GM13977 (cell line): Measurements from ENCODE around the gene ADAMTS17.

Experiments
- DNase-seq: peaks from one replicate; pipeline ENCODE4 v3.0.0; 2012; ENCODE audit warnings: low spot score
- in situ Hi-C: fragments of 300-500 bp; cut with MboI; formaldehyde crosslinking; loops from one replicate; pipeline ENCODE4 v1.12.0; 2022; ENCODE audit warnings: low sequenced_read_pairs, low pct_unique_long_range_greater_than_20kb, mixed read lengths, inconsistent platforms; ENCODE audit not compliant: unreplicated experiment
- TF ChIP-seq, protein P1 (sequence below): IDR thresholded peaks from 2 replicates; pipeline ENCODE4 v1.5.1; 2012; ENCODE audit warnings: mild to moderate bottlenecking, control low read depth; ENCODE audit not compliant: insufficient read depth; ENCODE audit errors: extremely low read depth, missing control alignments

Gene ADAMTS17

DNA sequence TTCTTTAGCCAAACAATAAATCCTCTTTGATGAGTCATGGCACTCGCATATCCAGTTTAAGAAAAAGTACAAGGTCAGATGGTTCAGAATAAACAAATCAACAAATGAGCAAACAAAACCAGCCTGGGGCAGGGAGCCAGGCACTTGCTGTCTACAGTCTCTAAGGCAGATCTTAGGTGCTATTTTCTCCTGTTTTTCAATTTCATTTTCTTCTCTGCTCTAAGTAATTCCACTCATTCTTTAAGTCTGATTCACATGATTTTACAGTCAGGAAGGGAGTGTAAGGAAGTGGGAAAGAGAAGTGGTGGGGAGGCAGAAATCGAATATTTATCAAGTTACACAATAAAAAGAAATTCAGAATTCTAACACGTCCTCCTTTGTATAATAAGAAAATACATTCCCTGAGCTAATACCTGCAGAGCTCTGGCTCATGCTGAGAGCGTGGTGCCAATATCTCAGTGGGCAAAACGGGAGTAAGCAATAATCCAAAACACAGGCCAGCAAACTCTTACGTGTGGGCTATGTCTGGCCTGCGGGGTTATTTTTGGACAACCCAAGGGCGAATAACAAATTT, 298.6 kb downstream of the ADAMTS17 start:
- no peak for DNase-seq
- in situ Hi-C loops: no loop called here
- TF ChIP-seq, protein P1, sequence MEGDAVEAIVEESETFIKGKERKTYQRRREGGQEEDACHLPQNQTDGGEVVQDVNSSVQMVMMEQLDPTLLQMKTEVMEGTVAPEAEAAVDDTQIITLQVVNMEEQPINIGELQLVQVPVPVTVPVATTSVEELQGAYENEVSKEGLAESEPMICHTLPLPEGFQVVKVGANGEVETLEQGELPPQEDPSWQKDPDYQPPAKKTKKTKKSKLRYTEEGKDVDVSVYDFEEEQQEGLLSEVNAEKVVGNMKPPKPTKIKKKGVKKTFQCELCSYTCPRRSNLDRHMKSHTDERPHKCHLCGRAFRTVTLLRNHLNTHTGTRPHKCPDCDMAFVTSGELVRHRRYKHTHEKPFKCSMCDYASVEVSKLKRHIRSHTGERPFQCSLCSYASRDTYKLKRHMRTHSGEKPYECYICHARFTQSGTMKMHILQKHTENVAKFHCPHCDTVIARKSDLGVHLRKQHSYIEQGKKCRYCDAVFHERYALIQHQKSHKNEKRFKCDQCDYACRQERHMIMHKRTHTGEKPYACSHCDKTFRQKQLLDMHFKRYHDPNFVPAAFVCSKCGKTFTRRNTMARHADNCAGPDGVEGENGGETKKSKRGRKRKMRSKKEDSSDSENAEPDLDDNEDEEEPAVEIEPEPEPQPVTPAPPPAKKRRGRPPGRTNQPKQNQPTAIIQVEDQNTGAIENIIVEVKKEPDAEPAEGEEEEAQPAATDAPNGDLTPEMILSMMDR: no peak

GRCh38 chr15:100042558-100042957, 299.2 kb downstream of the ADAMTS17 start:
- no peak for DNase-seq
- in situ Hi-C loops: no loop called here
- TF ChIP-seq, protein P1: no peak

DNA sequence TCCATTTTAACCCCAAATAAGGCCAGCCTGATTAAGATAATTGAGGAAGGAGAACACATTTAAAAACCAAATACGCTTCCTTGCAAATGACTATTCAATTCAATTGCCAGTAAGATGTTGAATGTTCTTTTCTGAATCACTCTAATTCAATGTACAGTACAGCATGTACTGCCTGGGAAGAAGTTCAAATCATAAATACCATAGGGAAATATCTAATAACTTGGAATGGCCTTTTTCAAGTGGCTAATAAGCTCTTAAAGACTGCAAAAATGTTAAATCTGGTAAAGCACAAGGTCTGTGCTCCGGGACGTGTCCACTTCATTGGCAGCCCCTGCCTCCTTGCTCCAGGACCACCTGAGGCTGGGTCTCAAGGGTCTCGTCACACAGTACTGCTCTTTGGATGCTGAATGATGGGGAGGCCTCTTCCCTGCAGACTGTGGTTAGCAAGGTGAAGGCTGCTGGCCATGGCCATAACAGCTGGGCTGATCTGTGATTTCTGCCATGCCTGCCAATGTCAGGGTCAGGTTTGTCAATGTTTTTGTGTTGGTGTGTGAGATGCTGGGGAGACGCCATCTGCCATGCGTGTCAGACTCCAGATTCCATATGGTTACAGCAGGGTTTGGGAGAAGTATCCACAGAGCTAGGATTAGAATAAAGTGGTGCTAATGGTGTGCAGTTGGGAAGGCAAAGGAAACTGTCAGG, 300.5 kb downstream of the ADAMTS17 start:
- DNase-seq: no peak
- TF ChIP-seq, protein P1: no peak
- in situ Hi-C loops: no loop called here

DNA sequence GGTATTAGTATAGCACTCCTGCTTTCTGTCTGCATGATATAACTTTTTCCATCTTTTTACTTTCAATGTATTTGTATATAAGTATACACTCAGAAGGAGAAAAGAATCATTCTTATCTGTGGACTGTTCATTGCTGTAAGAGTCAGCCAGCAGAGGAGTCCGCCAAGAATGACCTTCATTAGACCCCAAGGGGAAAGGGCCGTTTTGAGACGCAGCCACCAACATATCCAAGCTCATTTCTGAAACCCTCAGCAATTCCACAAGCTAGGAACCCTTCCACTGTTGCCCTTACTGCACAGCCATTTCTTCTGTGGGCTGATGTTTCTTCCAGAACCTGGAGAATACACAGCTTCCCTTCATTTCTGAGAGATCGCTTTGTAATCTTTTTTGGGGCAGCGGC, 301.8 kb downstream of the ADAMTS17 start:
- TF ChIP-seq, protein P1: no peak
- in situ Hi-C loops: no loop called here
- DNase-seq: no peak

GRCh38 chr15:100038736-100039135, 303.0 kb downstream of the ADAMTS17 start:
- TF ChIP-seq, protein P1: no peak
- in situ Hi-C loops: no loop called here
- DNase-seq: no peak

- no peak for DNase-seq
- in situ Hi-C loops: no loop called here
- TF ChIP-seq, protein P1: no peak
Measured at GRCh38 chr15:100037901-100038300, 303.9 kb downstream of the ADAMTS17 start.
